ENCODE results near the gene UHRF1.

UHRF1 gene

GRCh38 chr19:4909897-4910593, 744 bp downstream of the UHRF1 start:
- Histone ChIP-seq H3K9ac (ENCODE audit: insufficient read length) (peak overlapping the region; percentile 87), H3K4me3 (peak overlapping the region; percentile 92), H3K27ac (no peak overlapping the region), H3K9me3 (ENCODE audit: low read depth, low read length) (no peaks in the 10 kb centered on the region), H3K36me3 (ENCODE audit: insufficient read depth, low read length) (peaks cover 48% of the 10 kb centered on the region)
- DNase-seq (ENCODE audit: low read depth, low spot score): peak; percentile 53
- TF ChIP-seq FOXP2 (optimal IDR thresholded peaks at IDR 0.05; ENCODE audit: control extremely low read depth, extremely low read length, insufficient read depth) (no peak), POLR2AphosphoS5 (IDR thresholded peaks at IDR 0.05; ENCODE audit: borderline replicate concordance, low read depth, low read length) (peak; percentile 6; the same call in 1 of the 2 replicates)

- H3K27ac ChIP-seq: peak overlapping the region; percentile 30; the same call in 1 of the 2 replicates
Measured at GRCh38 chr19:4910594-4911281, 1.4 kb downstream of the UHRF1 start.

GRCh38 chr19:4911314-4911713, 2.0 kb downstream of the UHRF1 start:
- TF ChIP-seq EZH2 (IDR thresholded peaks at IDR 0.05) (no peak), POLR2AphosphoS5 (IDR thresholded peaks at IDR 0.05; ENCODE audit: borderline replicate concordance, low read depth, low read length) (no peak), FOXP2 (optimal IDR thresholded peaks at IDR 0.05; ENCODE audit: control extremely low read depth, extremely low read length, insufficient read depth) (no peak)
- no peak for DNase-seq (ENCODE audit: low read depth, low spot score)
- Histone ChIP-seq H3K9me3 (ENCODE audit: low read depth, low read length) (no peaks in the 10 kb centered on the region), H3K27ac (peak overlapping the region; percentile 30; the same call in 1 of the 2 replicates), H3K9ac (ENCODE audit: insufficient read length) (peak overlapping the region; percentile 87), H3K4me3 (peak overlapping the region; percentile 92), H3K36me3 (ENCODE audit: insufficient read depth, low read length) (peaks cover 60% of the 10 kb centered on the region)

More at GRCh38 chr19:4910594-4911281, 1.4 kb downstream of the UHRF1 start:
- no peaks in the 10 kb centered on the region for H3K9me3 ChIP-seq (ENCODE audit: low read depth, low read length)
- peaks cover 55% of the 10 kb centered on the region for H3K36me3 ChIP-seq (ENCODE audit: insufficient read depth, low read length)
- peak overlapping the region; percentile 87 for H3K9ac ChIP-seq (ENCODE audit: insufficient read length)
- TF ChIP-seq EZH2 (IDR thresholded peaks at IDR 0.05) (no peak), POLR2AphosphoS5 (IDR thresholded peaks at IDR 0.05; ENCODE audit: borderline replicate concordance, low read depth, low read length) (no peak), FOXP2 (optimal IDR thresholded peaks at IDR 0.05; ENCODE audit: control extremely low read depth, extremely low read length, insufficient read depth) (no peak)
- DNase-seq (ENCODE audit: low read depth, low spot score): no peak
- H3K4me3 ChIP-seq: peak overlapping the region; percentile 92

GRCh38 chr19:4911786-4912672, 2.7 kb downstream of the UHRF1 start:
- TF ChIP-seq FOXP2 (optimal IDR thresholded peaks at IDR 0.05; ENCODE audit: control extremely low read depth, extremely low read length, insufficient read depth): peak; percentile 79
- TF ChIP-seq POLR2AphosphoS5 (IDR thresholded peaks at IDR 0.05; ENCODE audit: borderline replicate concordance, low read depth, low read length): no peak
- no peak for TF ChIP-seq EZH2 (IDR thresholded peaks at IDR 0.05)
- DNase-seq (ENCODE audit: low read depth, low spot score): no peak
- H3K9me3 ChIP-seq (ENCODE audit: low read depth, low read length): no peaks in the 10 kb centered on the region
- H3K4me3 ChIP-seq: peak overlapping the region; percentile 92
- peak overlapping the region; percentile 87 for H3K9ac ChIP-seq (ENCODE audit: insufficient read length)
- H3K36me3 ChIP-seq (ENCODE audit: insufficient read depth, low read length): peaks cover 66% of the 10 kb centered on the region
- H3K27ac ChIP-seq: peak overlapping the region; percentile 30; the same call in 1 of the 2 replicates

- no peak for DNase-seq (ENCODE audit: low read depth, low spot score)
- Histone ChIP-seq H3K36me3 (ENCODE audit: insufficient read depth, low read length) (peaks cover 78% of the 10 kb centered on the region), H3K9ac (ENCODE audit: insufficient read length) (no peak overlapping the region), H3K9me3 (ENCODE audit: low read depth, low read length) (no peaks in the 10 kb centered on the region), H3K4me3 (no peak overlapping the region), H3K27ac (no peak overlapping the region)
- no peak for TF ChIP-seq FOXP2 (optimal IDR thresholded peaks at IDR 0.05; ENCODE audit: control extremely low read depth, extremely low read length, insufficient read depth)
- TF ChIP-seq EZH2 (IDR thresholded peaks at IDR 0.05): no peak
- no peak for TF ChIP-seq POLR2AphosphoS5 (IDR thresholded peaks at IDR 0.05; ENCODE audit: borderline replicate concordance, low read depth, low read length)
Measured at GRCh38 chr19:4913996-4914735, 4.9 kb downstream of the UHRF1 start.

GRCh38 chr19:4914736-4915501, 5.6 kb downstream of the UHRF1 start:
- H3K36me3 ChIP-seq (ENCODE audit: insufficient read depth, low read length): peaks cover 84% of the 10 kb centered on the region
- H3K4me3 ChIP-seq: no peak overlapping the region
- H3K27ac ChIP-seq: no peak overlapping the region
- TF ChIP-seq FOXP2 (optimal IDR thresholded peaks at IDR 0.05; ENCODE audit: control extremely low read depth, extremely low read length, insufficient read depth): no peak
- TF ChIP-seq EZH2 (IDR thresholded peaks at IDR 0.05): no peak
- no peak for TF ChIP-seq POLR2AphosphoS5 (IDR thresholded peaks at IDR 0.05; ENCODE audit: borderline replicate concordance, low read depth, low read length)
- no peak for DNase-seq (ENCODE audit: low read depth, low spot score)
- H3K9me3 ChIP-seq (ENCODE audit: low read depth, low read length): no peaks in the 10 kb centered on the region
- H3K9ac ChIP-seq (ENCODE audit: insufficient read length): no peak overlapping the region
